NCI-H146 treated with DMSO at 0.1 percent for 48 hours (cell line): Measurements from ENCODE around the gene DES.
"Not testable (repeated sequence)": the region's sequence is repeated elsewhere in the genome, so short reads cannot be mapped to it uniquely, and the experiment has no call there.

Source experiments
- DNase-seq: peaks from one replicate; lab custom pipeline; 2025; ENCODE audit not compliant: unreplicated experiment; lab: John Stamatoyannopoulos, UW

Gene DES

GRCh38 chr2:219399716-219400478, 18.3 kb upstream of the DES start:
- DNase-seq, result peak; percentile 75

GRCh38 chr2:219400562-219400961, 17.6 kb upstream of the DES start:
- no peak for DNase-seq

GRCh38 chr2:219401606-219402005, 16.6 kb upstream of the DES start:
- no peak for DNase-seq

GRCh38 chr2:219402665-219403515, 15.3 kb upstream of the DES start:
- peak; percentile 44 for DNase-seq

GRCh38 chr2:219403861-219404260, 14.3 kb upstream of the DES start:
- no peak for DNase-seq

GRCh38 chr2:219404291-219404910, 13.8 kb upstream of the DES start:
- no peak for DNase-seq

GRCh38 chr2:219404954-219405353, 13.2 kb upstream of the DES start:
- no peak for DNase-seq

DNA sequence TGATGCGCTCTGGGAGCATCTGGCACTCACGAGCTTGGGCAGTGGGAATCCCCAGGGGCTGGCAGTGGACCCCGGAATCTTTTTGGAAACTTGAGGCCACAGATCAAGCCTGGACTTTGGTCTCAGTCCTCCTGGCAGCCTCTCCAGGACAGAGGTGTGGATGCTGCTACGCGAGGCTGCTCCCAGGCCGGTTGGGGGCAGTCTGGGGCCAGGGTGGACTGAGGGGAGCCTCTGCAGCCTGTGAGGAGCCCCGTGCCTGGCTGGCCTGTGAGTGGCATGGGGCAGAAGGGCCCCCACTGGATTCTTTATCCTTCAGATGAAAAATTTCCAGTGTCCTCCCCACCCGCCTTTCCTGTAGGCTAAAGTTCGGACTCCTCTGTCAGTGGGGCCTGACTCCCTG, 12.7 kb upstream of the DES start:
- DNase-seq, result no peak

DNA sequence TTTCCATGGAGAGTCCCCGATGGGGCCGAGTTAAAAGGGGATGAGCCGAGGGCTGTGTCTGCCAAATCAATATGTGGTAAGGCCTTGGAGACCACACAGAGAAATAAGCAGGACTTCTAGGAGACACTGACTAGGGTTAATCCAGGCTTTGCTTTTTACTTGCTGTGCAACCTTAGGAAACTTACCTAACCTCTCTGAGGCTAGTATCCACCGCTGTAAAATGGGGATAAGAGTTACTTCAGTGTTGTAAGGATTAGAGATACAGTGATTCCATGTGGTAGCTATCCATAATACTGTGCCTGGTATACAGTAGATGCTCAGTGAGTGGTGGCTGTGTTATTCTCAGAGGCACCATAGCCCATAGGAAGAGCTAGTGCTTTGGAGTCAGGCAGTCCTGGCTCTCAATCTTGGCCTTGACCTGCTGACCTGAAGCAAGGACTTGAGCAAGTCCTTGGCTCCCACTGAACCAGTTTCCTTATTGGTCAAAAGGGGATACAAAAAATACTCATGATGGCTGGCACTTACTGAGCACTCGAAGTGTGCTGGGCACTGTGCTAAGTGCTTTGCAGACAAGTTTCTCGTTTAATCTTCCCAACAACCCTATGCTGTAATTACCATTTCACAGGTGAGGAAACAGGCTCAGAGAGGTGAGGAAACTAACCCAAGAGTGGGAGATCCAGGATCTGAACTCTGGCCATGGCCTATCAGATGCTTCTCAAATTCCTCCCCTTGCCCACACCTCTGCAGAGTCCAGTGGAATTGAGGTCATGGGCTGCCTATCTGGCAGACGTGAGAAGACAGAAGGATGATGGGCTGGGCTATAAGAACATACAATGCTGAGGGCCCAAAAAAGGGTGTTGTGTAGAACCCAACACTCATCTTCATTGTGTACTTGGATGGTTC, 12.0 kb upstream of the DES start:
- DNase-seq, result no peak

DNA sequence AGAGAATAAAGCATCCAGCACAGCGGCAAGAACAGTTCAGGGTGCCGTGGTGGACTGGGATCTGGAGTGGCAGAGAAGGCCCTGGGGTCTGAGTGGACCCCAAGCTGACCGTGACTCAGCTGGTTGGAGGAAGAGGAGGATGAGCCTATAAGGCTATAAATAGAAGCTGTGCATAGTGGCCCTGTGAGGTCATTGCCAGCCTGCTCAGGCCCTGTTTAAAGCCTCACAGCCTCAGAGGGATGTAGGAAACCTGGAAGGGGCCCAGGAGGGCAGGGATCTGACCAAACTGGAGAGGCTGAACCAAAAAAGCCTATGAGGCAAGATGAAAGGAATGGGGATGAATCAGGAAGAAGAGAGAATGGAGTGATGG, 11.3 kb upstream of the DES start:
- DNase-seq, result no peak

DNA sequence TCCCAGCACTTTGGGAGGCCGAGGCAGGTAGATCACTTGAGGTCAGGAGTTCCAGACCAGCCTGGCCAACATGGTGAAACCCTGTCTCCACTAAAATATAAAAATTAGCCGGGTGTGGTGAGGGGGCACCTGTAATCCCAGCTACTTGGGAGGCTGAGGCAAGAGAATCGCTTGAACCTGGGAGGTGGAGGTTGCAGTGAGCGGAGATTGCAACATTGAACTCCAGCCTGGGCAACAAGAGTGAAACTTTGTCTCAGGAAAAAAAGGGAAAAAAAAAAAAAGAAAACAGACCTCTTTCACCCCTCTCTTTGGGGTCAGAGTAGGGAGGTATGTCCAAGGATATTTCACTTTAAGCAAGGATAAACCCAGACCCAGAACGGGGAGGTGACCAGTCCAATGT, 10.8 kb upstream of the DES start:
- not testable (repeated sequence) for DNase-seq

GRCh38 chr2:219408204-219408603, 10.0 kb upstream of the DES start:
- DNase-seq, result no peak

DNA sequence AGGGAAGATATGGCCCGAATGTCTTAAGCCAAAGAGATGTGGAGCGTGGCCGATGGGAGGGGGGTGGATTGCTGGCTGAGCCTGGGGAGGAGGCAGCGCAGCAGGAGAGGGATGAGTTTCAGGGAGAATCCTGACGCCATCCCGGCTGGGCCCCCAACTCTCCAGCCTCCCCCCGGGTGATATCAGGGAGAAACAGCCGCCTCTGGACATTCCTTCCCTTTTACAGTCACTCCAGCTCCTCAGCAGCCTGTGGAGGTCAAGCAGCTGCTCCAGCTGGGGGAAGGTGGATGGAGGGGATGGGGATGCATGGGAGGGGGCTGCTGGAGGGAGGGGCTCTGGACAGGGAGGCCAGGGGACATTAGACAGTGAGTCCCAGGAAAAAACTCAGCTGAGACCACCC, 9.5 kb upstream of the DES start:
- DNase-seq, result no peak

GRCh38 chr2:219409619-219410018, 8.6 kb upstream of the DES start:
- DNase-seq, result no peak

DNA sequence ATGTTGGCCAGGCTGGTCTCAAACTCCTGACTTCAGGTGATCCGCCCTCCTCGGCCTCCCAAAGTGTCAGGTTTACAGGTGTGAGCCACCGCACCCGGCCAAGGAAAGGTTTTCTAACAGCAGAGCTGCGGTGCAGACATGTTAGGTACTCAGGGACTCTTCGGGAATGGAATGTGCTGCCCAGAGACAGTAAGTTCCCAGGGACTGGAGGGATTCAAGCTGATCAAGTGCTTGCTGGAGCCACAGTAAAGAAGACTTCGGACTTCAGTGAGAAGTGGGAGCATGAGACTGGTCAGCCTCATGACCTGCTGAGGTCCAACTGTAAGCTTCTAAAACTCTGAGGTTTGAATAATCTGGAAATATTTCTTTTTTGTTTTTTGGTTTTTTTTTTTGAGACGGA, 7.8 kb upstream of the DES start:
- no peak for DNase-seq

GRCh38 chr2:219414857-219415256, 3.3 kb upstream of the DES start:
- DNase-seq, result no peak

DNA sequence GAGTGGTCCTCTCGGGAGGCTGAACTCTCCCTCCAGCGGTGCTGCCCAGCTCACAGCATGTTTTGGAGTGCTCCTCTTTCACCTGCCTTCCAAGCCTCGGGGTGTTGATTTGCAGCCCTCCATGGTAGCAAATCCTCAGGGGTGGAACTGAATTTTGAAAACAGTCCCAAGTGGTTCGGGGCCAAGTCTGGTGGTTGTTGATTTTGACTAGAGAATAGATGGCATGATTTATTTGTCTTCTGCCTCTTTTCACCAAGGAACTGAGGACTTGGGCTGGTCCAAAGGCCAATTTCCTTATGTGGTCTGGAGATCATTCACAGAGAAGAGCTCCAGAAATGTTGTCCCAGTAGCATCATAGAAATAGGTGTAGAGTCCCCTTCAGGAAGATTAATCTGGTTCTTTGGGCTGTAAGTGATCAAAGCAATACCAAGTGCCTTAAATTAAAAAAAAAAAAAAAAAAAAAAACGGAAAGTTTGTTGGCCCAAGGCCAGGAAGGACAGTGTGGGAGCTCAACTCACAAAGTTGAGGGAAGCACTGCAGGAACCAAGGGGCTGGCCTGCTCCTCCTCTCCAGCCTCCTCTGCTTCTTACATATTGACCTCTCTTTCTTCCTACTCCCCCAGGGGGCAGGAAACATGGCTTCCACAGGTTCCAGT, 2.5 kb upstream of the DES start:
- DNase-seq, result no peak

GRCh38 chr2:219416235-219416602, 2.0 kb upstream of the DES start:
- DNase-seq, result no peak

DNA sequence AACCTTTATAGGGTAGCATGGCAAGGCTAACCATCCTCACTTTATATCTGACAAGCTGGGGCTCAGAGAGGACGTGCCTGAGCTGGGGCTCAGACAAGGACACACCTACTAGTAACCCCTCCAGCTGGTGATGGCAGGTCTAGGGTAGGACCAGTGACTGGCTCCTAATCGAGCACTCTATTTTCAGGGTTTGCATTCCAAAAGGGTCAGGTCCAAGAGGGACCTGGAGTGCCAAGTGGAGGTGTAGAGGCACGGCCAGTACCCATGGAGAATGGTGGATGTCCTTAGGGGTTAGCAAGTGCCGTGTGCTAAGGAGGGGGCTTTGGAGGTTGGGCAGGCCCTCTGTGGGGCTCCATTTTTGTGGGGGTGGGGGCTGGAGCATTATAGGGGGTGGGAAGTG, 1.2 kb upstream of the DES start:
- DNase-seq, result no peak

- DNase-seq, result no peak
Observed at GRCh38 chr2:219417374-219417773, 803 bp upstream of the DES start.

- no peak for DNase-seq
Observed at GRCh38 chr2:219419012-219419324, 791 bp downstream of the DES start.
